B cell (primary cell): ENCODE results near the gene SPRED2.

ENCODE experiments used
- EZH2 ChIP-seq: IDR thresholded peaks from 2 replicates; pipeline ENCODE4 v1.6.1; 2012; ENCODE audit warnings: borderline replicate concordance, low read depth, mild to moderate bottlenecking, moderate library complexity, low read length; ENCODE audit not compliant: insufficient read depth, poor library complexity, severe bottlenecking
- TF ChIP-seq, protein P1 (sequence below): fragments of 200-600 bp; IDR thresholded peaks from one replicate; pipeline ENCODE4 v1.8.0; 2022; ENCODE audit warnings: antibody characterized with exemption, mild to moderate bottlenecking

DNA sequence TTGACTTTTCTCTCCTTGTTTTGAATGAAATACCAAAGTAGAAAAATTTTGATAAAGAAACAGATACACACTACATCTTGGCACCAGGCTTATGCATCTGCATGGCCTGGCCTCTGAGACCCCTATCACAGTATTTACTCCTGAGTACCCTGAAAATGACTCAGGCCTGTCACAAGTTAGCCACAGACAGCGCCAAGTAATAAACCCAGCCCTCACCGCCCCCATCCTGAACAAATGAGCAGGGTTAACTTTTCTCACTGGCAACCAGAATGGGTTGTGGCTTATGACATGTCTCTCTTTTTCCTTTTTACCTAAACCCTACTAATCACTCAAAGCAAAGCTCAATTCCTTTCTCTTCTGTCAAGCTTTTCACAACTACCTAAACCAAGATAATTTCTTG lies 35.3 kb downstream of the SPRED2 start:
- TF ChIP-seq EZH2: no peak
- TF ChIP-seq, protein P1, sequence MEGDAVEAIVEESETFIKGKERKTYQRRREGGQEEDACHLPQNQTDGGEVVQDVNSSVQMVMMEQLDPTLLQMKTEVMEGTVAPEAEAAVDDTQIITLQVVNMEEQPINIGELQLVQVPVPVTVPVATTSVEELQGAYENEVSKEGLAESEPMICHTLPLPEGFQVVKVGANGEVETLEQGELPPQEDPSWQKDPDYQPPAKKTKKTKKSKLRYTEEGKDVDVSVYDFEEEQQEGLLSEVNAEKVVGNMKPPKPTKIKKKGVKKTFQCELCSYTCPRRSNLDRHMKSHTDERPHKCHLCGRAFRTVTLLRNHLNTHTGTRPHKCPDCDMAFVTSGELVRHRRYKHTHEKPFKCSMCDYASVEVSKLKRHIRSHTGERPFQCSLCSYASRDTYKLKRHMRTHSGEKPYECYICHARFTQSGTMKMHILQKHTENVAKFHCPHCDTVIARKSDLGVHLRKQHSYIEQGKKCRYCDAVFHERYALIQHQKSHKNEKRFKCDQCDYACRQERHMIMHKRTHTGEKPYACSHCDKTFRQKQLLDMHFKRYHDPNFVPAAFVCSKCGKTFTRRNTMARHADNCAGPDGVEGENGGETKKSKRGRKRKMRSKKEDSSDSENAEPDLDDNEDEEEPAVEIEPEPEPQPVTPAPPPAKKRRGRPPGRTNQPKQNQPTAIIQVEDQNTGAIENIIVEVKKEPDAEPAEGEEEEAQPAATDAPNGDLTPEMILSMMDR: no peak
